Measurements from ENCODE around the gene TRIP6.
"Not testable (repeated sequence)": the region's sequence is repeated elsewhere in the genome, so short reads cannot be mapped to it uniquely, and the experiment has no call there.

Gene TRIP6

DNA sequence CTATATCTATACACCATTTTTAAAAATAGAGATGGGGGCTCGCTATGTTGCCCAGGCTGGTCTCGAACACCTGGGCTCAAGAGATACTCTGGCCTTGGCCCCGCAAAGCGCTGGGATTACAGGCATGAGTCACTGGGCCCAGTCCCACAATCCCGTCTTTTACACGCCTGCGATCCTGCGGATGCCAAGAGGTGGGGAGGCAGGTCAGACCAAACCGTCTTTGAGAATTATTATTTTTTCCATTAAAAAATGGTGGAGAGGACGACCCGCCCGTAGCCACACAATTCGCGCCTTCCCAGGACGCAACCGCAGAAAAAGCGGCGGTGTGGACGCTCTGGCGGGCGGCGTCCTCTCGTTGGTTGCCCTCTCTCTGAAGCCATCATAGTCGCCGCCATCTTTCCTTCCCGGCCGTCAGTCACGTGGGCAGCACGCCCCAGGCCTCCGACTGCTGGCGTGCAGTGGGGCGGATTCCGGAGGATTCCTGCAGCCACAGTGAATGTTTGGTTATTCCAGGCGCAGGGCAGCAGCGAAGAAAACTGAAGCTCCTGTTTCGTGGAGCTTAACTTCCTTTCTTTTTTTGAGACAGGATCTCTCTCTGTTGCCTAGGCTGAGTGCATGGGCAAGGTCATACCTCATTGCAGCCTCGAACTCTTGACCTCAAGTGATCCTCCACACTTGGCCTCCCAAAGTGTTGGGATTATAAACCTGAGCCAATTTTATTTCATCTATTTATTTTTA is 29.9 kb upstream of the TRIP6 start:
- DNase-seq, result peak; percentile 90 to 95 (median 92)

DNA sequence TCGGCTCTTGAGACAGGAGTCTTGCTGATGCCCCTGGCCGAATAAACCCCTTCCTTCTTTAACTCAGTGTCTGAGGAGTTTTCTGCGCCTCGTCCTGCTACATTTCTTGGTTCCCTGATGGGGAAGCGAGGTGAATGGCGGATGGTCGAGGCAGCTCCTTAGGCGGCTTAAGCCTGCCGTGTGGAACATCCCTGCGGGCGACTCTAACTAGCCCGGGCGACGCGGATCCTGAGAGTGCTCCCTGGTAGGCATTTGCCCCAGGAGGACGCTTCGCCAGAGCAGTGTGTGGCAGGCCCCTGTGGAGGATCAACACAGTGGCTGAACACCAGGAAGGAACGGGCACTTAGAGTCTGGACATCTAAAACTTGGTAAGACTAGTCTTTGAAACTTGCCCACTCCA is 27.8 kb upstream of the TRIP6 start:
- DNase-seq, result no peak

DNA sequence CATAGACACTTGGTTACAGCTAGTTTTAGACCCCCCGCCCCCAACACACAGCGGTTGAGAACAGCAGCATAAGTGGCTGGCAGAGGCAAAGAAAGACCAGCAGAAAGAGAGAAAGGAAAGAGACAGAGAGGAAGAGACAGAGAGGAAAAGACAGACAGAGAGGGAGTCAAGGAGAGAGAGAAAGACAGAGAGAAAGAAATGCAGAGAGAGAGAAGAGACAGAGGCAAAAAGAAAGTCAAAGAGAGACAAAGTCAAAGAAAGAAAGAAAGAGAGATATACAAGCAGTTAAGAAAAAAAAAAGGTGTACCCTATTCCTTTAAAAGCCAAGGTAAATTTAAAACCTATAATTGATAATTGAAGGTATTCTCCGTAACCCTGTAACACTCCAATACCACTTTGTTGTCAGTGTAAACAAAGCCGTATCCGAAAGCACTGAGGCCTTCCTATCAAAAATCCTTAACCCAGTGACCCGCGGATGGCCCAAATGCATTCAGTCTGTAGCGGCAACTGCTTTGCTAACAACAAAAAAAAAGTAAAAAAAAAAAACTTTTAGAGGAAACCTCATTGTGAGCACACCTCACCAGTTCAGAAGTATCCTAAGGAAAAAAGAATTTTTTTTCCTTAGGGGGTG is 26.6 kb upstream of the TRIP6 start:
- no peak for DNase-seq

DNA sequence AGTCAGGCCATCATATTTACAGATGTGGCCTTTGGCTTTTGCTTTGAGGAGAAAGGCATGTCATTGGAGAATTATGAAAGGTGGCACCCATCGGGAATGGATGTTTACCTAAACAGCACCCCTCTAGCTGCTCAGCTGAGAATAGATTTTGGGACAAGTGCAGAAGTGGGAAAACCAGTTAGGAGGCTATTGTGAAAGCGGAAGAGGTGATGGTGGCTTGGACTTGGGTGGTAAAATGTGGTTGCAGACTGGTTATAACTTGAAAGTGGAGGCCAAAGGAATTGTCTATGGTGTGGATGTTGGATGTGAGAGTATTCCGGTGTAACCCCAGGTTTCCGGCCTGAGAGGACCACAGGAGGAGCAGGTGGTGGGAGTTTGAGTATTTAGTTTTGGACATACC is 19.8 kb upstream of the TRIP6 start:
- DNase-seq, result no peak

DNA sequence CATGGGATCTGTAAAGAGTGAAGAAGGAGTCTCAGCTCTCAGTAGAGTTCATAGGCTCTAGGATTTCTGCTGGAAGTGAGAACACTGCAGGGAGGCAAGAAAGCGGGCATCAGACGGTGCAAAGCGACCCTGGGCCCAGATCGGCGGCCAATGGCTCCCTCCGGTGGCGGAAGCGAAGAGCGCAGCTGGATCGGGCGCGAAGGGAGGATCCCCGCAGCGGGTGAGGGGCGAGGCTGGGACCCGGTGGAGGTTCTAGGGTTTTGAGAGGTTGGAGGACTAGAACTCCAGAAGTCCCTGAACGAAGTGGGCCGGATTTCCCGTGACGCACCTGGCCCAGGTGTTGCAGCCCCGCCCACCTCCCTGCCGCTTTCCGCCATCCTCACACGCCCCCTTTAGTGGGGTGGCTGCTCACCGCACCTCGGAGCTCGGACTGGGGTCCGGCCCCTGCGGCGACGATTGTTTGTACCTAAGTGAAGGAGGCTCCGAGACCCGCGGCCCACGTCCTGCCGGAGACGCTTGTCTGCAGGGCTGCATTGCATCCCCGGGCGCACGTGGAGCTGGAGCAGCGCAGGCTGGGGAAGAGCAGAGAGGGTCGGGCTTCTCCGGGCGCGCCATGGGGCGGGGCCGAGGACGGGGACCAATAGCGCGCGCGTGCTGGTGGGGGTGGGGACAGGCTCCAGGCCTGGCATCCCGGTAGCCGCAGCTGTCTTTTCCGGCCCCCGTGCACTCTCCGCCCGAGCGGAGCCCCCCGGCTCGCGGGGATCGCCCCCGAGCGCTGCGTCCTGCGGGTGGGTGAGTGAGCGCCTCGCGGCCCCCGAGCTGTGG is 14.9 kb upstream of the TRIP6 start, which contains the start of gene SLC12A9:
TSS of gene SLC12A9 (plus strand) at position 666 of the 825 bp plus-strand sequence. CDS start 1,485 bp downstream, outside the sequence.
- DNase-seq, result peak; percentile 93 to 98 (median 96)

DNA sequence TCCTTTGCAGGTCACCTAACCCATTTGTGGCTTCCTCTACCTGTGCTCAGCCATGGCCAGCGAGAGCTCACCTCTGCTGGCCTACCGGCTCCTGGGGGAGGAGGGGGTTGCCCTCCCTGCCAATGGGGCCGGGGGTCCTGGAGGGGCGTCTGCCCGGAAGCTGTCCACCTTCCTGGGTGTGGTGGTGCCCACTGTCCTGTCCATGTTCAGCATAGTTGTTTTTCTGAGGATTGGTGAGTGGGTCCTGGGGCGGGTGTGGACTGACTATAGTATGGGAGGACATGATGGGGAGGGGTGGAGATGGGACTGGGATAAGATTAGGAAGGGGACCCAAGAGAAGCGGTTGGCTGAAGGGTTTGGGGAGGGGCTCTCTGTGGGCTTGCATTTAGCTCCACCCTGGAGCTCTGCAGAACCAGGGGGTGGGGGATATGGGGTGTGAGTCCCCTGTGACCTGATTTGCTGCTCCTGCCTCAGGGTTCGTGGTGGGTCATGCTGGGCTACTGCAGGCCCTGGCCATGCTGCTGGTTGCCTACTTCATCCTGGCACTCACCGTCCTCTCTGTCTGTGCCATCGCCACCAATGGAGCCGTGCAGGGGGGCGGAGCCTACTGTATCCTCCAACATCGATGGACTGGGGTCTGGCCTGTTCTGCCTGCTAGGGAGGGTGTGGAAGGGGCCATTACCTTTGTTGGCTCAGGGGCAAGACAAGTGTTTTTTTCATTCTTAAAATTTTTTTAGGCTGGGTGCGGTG is 12.9 kb upstream of the TRIP6 start:
- no peak for DNase-seq

DNA sequence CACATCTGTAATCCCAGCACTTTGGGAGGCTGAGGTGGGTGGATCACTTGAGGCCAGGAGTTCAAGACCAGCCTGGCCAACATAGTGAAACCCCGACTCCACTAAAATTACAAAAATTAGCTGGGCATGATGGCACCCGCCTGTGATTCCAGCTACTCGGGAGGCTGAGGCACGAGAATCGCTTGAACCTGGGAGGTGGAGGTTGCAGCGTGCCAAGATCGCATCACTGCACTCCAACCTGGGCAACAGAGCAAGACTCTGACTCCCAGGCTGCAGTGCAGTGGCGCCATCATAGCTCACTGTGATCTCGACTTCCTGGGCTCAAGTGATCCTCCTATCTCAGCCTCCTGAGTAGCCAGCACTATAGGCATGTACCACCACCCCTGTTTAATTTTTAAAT is 12.3 kb upstream of the TRIP6 start:
- not testable (repeated sequence) for DNase-seq

DNA sequence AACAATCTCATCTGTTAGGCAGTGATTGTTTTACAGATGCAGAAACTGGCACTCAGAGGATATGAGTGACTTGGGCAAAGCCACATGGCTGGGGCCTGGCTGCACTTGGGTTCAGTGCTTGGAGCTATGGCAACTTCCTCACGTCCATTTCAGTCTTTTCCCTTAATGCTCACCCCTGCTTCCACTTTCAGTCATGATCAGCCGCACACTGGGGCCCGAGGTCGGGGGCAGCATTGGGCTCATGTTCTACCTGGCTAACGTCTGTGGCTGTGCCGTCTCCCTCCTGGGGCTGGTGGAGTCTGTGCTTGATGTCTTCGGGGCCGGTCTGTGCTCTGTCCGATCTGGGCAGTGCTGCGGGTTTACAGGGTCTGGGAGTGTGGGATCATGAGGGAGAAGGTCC is 11.7 kb upstream of the TRIP6 start:
- DNase-seq, result peak in 1 of 4 experiments; percentile 11

DNA sequence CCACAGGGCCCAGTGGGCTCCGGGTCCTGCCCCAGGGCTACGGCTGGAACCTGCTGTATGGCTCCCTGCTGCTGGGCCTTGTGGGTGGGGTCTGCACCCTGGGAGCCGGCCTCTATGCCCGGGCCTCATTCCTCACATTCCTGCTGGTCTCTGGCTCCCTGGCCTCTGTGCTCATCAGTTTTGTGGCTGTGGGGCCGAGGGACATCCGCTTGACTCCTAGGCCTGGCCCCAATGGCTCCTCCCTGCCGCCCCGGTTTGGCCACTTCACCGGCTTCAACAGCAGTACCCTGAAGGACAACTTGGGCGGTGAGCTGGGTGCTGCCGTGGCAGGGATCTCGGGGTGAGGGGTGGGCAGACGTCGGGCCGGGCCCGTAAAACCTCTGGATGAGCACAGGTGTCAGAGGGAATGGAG is 10.3 kb upstream of the TRIP6 start:
- DNase-seq, result no peak

DNA sequence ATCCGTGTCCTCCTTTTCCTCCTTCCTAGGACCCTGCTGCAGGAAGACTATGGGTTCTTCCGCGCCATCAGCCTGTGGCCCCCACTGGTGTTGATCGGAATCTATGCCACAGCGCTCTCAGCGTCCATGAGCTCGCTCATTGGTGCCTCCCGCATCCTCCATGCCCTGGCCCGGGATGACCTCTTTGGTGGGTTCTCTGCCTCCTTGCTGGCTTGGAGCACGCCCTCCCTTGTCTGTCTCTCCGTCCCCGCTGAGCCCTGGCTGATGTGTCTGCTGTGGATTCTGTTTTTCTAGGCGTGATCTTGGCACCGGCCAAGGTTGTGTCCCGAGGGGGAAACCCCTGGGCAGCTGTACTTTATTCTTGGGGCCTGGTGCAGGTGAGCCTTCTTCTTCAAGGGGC is 7.3 kb upstream of the TRIP6 start:
- DNase-seq, result no peak

DNA sequence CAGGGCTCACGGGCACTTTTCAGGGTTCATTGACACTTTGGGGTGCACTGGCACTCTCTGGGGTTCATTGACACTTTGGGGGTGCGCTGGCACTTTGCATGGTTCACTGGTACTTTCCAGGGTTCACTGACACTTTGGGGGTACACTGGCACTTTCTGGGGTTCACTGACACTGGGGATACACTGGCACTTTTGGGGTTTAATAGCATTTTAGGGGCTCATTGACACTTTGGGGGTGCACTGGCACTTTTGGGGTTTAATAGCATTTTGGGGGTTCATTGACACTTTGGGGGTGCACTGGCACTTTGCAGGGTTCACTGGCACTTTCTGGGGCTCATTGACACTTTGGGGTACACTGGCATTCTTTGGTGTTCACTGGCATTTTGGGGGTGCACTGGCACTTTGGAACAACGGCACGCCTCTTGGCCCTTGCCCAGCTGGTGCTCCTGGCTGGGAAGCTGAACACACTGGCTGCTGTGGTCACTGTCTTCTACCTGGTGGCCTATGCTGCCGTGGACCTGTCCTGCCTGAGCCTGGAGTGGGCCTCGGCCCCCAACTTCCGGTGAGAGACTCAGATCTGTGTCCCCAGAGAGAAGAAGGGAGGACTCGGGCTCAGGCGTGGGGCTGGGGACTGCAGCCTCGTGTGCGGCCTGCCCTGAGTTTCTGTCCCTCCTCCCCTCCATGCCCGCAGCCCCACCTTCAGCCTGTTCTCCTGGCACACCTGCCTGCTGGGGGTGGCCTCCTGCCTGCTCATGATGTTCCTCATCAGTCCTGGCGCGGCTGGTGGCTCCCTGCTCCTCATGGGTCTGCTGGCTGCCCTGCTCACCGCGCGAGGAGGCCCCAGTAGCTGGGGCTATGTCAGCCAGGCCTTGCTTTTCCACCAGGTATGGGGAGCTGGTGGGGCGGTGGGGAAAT is 6.2 kb upstream of the TRIP6 start:
- no peak for DNase-seq

DNA sequence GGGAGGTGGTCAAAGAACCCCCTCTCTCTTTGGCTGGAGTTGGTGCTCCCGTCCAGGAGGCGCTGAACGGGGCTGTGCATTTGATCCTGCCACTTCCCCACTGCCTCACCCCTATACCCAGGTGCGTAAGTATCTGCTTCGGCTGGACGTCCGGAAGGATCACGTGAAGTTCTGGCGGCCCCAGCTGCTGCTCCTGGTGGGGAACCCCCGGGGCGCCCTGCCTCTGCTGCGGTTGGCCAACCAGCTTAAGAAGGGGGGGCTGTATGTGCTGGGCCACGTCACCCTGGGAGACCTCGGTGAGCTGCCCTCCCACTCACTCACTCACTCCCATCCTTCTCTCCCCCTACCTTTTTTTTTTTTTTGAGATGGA is 5.6 kb upstream of the TRIP6 start:
- DNase-seq, result no peak

DNA sequence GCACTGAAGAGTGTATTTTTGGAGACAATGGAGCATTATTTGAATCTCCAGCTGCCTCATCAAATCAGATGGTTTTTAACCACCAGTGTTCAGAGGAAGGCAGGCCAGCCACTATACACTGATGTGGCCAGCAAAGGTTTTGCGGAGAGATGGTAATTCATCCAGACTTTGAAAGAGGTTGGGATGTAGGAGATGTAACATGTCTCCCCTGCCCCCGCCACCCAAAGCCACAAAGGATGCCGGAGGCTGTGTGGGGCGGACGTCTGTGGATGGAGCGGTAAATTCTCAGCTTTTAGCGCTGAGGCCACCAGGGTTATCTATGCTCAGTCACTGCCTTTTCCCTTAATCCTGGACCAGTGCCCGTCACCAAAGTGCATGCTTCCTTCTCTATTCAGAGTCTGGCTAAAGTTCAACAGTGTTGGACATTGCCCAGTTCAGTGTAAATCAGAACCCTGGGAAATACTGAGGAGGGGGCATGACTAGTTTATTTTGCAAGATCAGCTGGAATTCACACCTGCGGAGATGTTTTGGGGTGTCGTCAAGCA is 3.7 kb upstream of the TRIP6 start:
- DNase-seq, result peak in 3 of 4 experiments; percentile 30 to 35 (median 31)

DNA sequence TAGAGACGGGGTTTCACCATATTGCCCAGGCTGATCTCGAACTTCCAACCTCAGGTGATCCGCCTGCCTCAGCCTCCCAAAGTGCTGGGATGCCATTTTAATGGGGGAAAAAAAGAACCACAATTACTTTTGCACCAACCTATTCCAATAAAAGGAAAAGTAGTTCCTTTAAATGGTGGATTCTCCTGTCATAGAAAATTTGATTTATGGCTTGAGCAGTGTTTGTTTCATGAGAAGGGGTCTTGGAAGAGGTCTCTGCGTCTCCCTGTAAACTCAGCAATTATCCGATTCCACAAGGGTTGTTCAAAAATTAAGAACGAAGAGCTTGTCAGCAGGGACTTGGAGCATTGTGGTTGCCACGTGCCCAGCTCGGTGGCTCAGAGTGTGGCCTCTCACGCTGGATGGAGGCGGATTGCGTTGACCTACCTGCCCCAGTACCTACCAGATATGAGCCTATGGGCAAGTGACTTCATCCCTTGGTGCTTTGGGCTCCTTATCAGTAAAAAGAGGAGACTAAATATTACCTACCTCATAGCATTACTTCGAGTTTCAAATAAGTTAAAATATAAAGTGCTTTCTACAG is 2.8 kb upstream of the TRIP6 start:
- no peak for DNase-seq

DNA sequence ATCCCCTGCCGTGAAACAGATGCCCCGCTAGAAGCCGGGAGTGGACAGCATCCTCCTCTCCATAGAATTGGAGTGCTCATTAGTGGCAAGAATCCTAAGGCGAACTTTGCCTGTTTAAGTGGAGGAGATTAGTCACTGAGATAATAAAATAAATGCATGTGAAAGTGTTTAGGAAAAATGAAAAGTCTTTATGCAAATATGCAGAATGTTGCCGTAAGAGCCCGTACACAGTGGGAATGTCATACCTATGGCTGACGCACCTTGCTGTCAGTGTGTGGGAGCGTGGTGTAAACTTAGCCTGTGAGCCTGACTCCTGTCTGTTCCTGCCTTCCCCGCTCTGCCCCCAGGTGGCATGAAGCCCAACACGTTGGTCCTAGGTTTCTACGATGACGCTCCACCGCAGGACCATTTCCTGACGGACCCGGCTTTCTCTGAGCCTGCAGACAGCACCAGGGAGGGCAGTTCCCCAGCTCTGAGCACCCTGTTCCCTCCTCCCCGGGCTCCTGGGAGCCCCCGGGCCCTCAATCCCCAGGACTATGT is 1.7 kb upstream of the TRIP6 start:
- no peak for DNase-seq

DNA sequence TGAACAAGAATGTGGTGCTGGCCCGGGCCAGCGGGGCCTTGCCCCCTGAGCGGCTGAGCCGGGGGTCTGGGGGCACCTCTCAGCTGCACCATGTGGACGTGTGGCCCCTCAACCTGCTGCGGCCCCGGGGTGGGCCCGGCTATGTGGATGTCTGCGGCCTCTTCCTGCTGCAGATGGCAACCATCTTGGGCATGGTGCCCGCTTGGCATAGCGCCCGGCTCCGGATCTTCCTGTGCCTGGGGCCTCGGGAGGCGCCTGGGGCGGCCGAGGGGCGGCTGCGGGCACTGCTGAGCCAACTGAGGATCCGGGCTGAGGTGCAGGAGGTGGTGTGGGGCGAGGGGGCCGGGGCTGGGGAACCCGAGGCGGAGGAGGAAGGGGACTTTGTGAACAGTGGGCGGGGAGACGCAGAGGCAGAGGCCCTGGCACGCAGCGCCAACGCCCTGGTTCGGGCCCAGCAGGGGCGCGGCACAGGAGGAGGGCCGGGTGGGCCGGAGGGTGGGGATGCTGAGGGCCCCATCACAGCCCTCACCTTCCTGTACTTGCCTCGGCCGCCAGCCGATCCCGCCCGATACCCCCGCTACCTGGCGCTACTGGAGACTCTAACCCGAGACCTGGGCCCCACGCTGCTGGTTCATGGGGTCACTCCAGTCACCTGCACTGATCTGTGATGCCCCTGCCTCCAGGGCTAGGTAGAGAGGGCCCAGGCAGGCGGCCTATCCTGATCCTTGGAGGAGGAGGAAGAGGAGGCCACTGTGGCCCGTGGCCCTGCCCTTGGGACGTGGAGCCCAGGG is 1.1 kb upstream of the TRIP6 start:
- peak; percentile 47 to 76 (median 57) for DNase-seq

DNA sequence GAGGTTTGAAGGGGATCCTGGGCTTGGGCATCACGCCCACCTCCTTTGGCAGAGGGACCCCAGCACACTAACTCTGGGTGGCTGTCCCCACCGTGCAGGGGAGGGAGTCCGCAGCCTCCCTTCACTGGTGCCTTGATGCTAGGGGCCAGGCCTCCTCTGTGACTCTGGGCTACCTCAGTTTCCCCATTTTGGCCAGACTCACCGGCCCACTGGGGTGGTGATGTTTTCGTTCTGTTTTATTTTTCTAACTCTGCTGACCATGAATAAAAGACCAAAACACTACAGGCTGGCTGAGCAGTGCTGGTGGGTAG is 503 bp upstream of the TRIP6 start:
- no peak for DNase-seq

DNA sequence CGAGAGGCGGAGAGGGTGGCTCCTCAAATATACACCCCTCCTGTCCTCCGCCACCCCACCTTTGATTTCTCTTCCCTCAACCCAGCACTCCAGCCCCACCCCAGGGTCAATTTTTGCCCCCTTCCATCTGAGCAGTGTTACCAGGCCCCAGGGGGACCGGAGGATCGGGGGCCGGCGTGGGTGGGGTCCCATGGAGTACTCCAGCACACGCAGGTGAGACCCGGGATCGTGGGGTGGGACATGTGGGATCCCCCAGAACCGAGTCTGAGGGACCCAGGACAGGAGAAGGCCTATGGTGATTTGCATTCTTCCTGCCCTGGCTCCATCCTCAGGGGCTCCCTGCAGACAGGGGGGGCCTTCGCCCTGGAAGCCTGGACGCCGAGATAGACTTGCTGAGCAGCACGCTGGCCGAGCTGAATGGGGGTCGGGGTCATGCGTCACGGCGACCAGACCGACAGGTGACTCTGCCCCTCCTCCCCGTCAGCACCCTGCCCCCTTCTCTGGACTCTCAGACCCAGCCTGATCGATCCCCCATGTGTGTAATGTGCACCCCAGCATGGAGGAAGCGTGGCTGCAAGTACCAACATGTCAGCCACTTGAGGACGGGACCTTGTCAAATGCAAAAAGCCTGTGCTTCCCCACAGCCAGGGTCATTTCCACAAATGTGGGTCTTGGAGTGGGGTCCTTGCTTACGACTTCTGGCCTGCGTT is 744 bp downstream of the TRIP6 start:
- no peak for DNase-seq

DNA sequence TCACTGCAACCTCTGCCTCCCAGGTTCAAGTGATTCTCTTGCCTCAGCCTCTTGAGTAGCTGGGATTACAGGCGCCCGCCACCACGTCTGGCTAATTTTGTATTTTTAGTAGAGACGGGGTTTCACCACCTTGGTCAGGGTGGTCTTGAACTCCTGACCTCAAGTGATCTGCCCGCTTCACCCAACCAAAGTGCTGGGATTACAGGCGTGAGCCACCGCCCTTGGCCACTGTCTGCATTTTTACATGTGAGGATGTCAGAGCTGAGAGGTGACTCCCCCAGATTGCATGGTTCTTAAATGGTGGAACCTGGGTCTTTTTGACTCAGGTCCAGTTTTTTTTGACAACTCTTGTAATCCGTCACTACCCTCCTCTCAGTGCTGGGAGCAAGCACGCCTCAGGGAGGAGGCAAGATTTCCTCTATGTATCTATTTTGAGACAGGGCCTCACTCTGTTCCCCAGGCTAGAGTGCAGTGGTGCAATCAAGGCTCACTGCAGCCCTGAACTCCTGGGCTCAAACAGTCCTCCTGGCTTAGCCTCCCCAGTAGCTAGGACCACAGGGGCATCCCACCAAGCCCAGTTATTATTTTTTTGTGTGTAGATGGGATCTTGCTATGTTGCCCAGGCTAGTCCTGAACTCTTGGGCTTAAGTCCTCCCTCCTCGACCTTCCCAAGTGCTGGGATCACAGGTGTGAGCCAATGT is 6.6 kb downstream of the TRIP6 start:
- DNase-seq, result no peak

Measured in suppressor macrophage (primary cell).